Esophagus muscularis mucosa (tissue), 4 donors: ENCODE results near the gene SLX4IP. TPM values are rescaled to one million over a fixed set of nuclear protein-coding genes. Genes with fewer than 3 reads are reported as not detected.

Source experiments
- DNase-seq: peaks from one replicate; pipeline ENCODE4 v3.0.0-alpha.2; 2017; ENCODE audit errors: extremely low spot score
- H3K27ac ChIP-seq, 4 donors: fragments of 200-600 bp; sonication (generic); replicated peaks in 1 of 4; 1 replicate in 3 of 4; 2 replicates in 1 of 4; pipeline ENCODE4 v1.5.1; 2016 to 2019; ENCODE audit warnings: mild to moderate bottlenecking in 1 of 4
- H3K27me3 ChIP-seq, 4 donors: fragments of 200-600 bp; sonication (generic); one replicate each; pipeline versions ENCODE4 v1.5.1 to v1.6.0; 2016 to 2019
- H3K36me3 ChIP-seq, 4 donors: fragments of 200-600 bp; sonication (generic); one replicate each; pipeline ENCODE4 v1.5.1; 2016 to 2019
- H3K4me1 ChIP-seq, 4 donors: fragments of 200-600 bp; sonication (generic); one replicate each; pipeline ENCODE4 v1.5.1; 2016 to 2019
- H3K4me3 ChIP-seq, 4 donors: fragments of 200-600 bp; sonication (generic); 1 replicate in 2 of 4; 2 replicates in 2 of 4; pipeline ENCODE4 v1.5.1; 2016 to 2019; ENCODE audit warnings: mild to moderate bottlenecking in 4 of 4, moderate library complexity in 1 of 4
- H3K9me3 ChIP-seq, 4 donors: fragments of 200-600 bp; sonication (generic); 1 replicate in 3 of 4; 2 replicates in 1 of 4; pipeline ENCODE4 v1.5.1; 2016 to 2019
- CTCF ChIP-seq, 3 experiments: fragments of 200-600 bp in 2 of 3; fragments of 450-650 bp in 1 of 3; sonication (generic) in 2 of 3; IDR thresholded peaks; one replicate each; pipeline ENCODE4 v1.5.1; 2017 to 2019; ENCODE audit warnings: antibody characterized with exemption in 3 of 3, mild to moderate bottlenecking in 2 of 3, moderate library complexity in 1 of 3
- EP300 ChIP-seq: sonication (generic); formaldehyde crosslinking; IDR thresholded peaks from one replicate; pipeline ENCODE4 v1.6.1; 2017; ENCODE audit warnings: antibody characterized with exemption
- POLR2A ChIP-seq: fragments of 450-650 bp; IDR thresholded peaks from one replicate; pipeline ENCODE4 v1.6.1; 2017; ENCODE audit warnings: antibody characterized with exemption, moderate library complexity, mild to moderate bottlenecking, low read depth
- POLR2AphosphoS5 ChIP-seq, 2 donors: sonication (generic); formaldehyde crosslinking; IDR thresholded peaks; one replicate each; pipeline ENCODE4 v1.6.1; 2017; ENCODE audit warnings: antibody characterized with exemption in 2 of 2
- WGBS: methylation state at CpG from one replicate; pipeline ENCODE4 v1.1.5; 2018; 5-methylcytosine and 5-hydroxymethylcytosine counted together
- intact Hi-C: fragments of 100-400 bp; cut with DNase I; formaldehyde crosslinking; loops from one replicate; pipeline ENCODE4 v1.15.1; 2023
- total RNA-seq, 4 donors: library from RNA; depleted of rRNA; stranded (reverse); fragments of >200 nt; gene quantifications; one replicate each; pipeline versions ENCODE4 v1.1.0 to v1.2.1, GENCODE V29; 2016

SLX4IP gene
- total RNA-seq, 4 donors from 2014 or later = 1.2 to 2.1 (median 1.5) TPM

GRCh38 chr20:10462516-10462915 lies 27.4 kb downstream of the SLX4IP start:
- intact Hi-C loops = no loop called here
- DNase-seq = no peak
- TF ChIP-seq EP300 = no peak
- no peak for TF ChIP-seq CTCF (IDR thresholded peaks at IDR 0.05)
- no peak for TF ChIP-seq POLR2AphosphoS5 (IDR thresholded peaks at IDR 0.05)
- TF ChIP-seq POLR2A = no peak

GRCh38 chr20:10463622-10464021 lies 28.5 kb downstream of the SLX4IP start:
- Histone ChIP-seq H3K4me1 (peaks cover 0 to 31% (median 19%) of the 10 kb centered on the region in 4 donors), H3K27ac (no peak overlapping the region), H3K36me3 (no peaks in the 10 kb centered on the region), H3K4me3 (no peak overlapping the region), H3K27me3 (no peaks in the 10 kb centered on the region), H3K9me3 (no peaks in the 10 kb centered on the region)
- no peak for DNase-seq
- intact Hi-C loops = no loop called here
- WGBS = 92% methylated on average over 2 of the region's 2 CpGs
- no peak for TF ChIP-seq POLR2A
- TF ChIP-seq POLR2AphosphoS5 (IDR thresholded peaks at IDR 0.05) = no peak
- no peak for TF ChIP-seq EP300
- no peak for TF ChIP-seq CTCF (IDR thresholded peaks at IDR 0.05)

More at GRCh38 chr20:10462516-10462915, 27.4 kb downstream of the SLX4IP start:
- no peak overlapping the region for H3K4me3 ChIP-seq
- H3K36me3 ChIP-seq = no peaks in the 10 kb centered on the region
- peaks cover 0 to 1% (median 0%) of the 10 kb centered on the region in 4 donors for H3K9me3 ChIP-seq
- no peak overlapping the region for H3K27ac ChIP-seq
- no peaks in the 10 kb centered on the region for H3K27me3 ChIP-seq
- H3K4me1 ChIP-seq = peaks cover 0 to 20% (median 10%) of the 10 kb centered on the region in 4 donors

- H3K27ac ChIP-seq = no peak overlapping the region
- H3K4me3 ChIP-seq = no peak overlapping the region
- H3K9me3 ChIP-seq = no peaks in the 10 kb centered on the region
- TF ChIP-seq CTCF (IDR thresholded peaks at IDR 0.05) = no peak
- TF ChIP-seq EP300 = no peak
- no peak for TF ChIP-seq POLR2AphosphoS5 (IDR thresholded peaks at IDR 0.05)
- no peak for TF ChIP-seq POLR2A
- H3K27me3 ChIP-seq = no peaks in the 10 kb centered on the region
- DNase-seq = no peak
- 92% methylated on average over 3 of the region's 3 CpGs for WGBS
- H3K36me3 ChIP-seq = no peaks in the 10 kb centered on the region
- peaks cover 5 to 37% (median 22%) of the 10 kb centered on the region in 4 donors for H3K4me1 ChIP-seq
- intact Hi-C loops = no loop called here
These were observed 30.0 kb downstream of the SLX4IP start for GRCh38 chr20:10465135-10465534.

- no peaks in the 10 kb centered on the region for H3K36me3 ChIP-seq
- TF ChIP-seq EP300 (no peak), POLR2A (no peak), POLR2AphosphoS5 (IDR thresholded peaks at IDR 0.05) (no peak), CTCF (IDR thresholded peaks at IDR 0.05) (no peak)
- H3K27ac ChIP-seq = peak overlapping the region in 3 of 4 donors; percentile 7 to 31 (median 19)
- WGBS = 56% methylated on average over 4 of the region's 4 CpGs
- H3K27me3 ChIP-seq = no peaks in the 10 kb centered on the region
- H3K4me1 ChIP-seq = peaks cover 5 to 37% (median 22%) of the 10 kb centered on the region in 4 donors
- intact Hi-C loops = no loop called here
- H3K9me3 ChIP-seq = no peaks in the 10 kb centered on the region
- no peak for DNase-seq
- no peak overlapping the region for H3K4me3 ChIP-seq
These were observed 31.2 kb downstream of the SLX4IP start for GRCh38 chr20:10466325-10466724.

GRCh38 chr20:10466855-10467254 lies 31.8 kb downstream of the SLX4IP start:
- Histone ChIP-seq H3K4me3 (no peak overlapping the region), H3K27ac (peak overlapping the region in 3 of 4 donors; percentile 7 to 31 (median 19)), H3K27me3 (no peaks in the 10 kb centered on the region), H3K9me3 (peaks cover 0 to 5% (median 0%) of the 10 kb centered on the region in 4 donors), H3K36me3 (no peaks in the 10 kb centered on the region), H3K4me1 (peaks cover 5 to 37% (median 22%) of the 10 kb centered on the region in 4 donors)
- TF ChIP-seq EP300 = no peak
- no peak for TF ChIP-seq POLR2A
- no peak for TF ChIP-seq CTCF (IDR thresholded peaks at IDR 0.05)
- no peak for TF ChIP-seq POLR2AphosphoS5 (IDR thresholded peaks at IDR 0.05)
- intact Hi-C loops = no loop called here
- DNase-seq = no peak
- 62% methylated on average over 3 of the region's 3 CpGs for WGBS
